NCI-H2107 treated with DMSO at 0.1 percent for 48 hours (cell line): ENCODE data around the gene ASTN2.
A peak's percentile ranks its signal among the peaks of the same experiment; 100 is the strongest.

Experiments used
- DNase-seq: peaks from one replicate; lab custom pipeline; 2025; ENCODE audit not compliant: unreplicated experiment; lab: John Stamatoyannopoulos, UW

ASTN2 gene

GRCh38 chr9:116774421-116775180, 640.3 kb downstream of the ASTN2 start:
- DNase-seq = no peak

- DNase-seq = peak; percentile 69
Measured at GRCh38 chr9:116767219-116767618, 647.6 kb downstream of the ASTN2 start.

- no peak for DNase-seq
Measured at GRCh38 chr9:116765011-116765410, 649.8 kb downstream of the ASTN2 start.

GRCh38 chr9:116763770-116764169, 651.1 kb downstream of the ASTN2 start:
- no peak for DNase-seq

GRCh38 chr9:116760636-116761035, 654.2 kb downstream of the ASTN2 start:
- DNase-seq = no peak

GRCh38 chr9:116757030-116757429, 657.8 kb downstream of the ASTN2 start:
- DNase-seq = no peak

DNA sequence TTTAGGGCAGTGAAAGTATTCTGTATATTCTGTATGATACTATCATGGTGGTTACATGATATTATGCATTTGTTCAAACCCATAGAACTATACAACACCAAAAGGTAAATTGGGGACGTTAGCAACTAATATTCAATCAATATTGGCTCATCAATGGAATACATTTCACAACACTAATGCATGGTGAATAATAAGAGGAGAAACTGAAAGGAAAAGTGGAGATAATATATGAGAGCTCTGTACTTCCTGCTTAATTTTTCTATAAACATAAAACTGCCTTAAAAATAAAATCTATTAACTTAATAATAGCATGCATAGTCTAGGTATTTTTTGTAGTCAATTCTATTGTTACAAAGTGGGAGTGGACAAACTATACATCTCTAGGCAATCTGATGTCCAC, 661.5 kb downstream of the ASTN2 start:
- no peak for DNase-seq

GRCh38 chr9:116750510-116750909, 664.3 kb downstream of the ASTN2 start:
- DNase-seq = no peak

DNA sequence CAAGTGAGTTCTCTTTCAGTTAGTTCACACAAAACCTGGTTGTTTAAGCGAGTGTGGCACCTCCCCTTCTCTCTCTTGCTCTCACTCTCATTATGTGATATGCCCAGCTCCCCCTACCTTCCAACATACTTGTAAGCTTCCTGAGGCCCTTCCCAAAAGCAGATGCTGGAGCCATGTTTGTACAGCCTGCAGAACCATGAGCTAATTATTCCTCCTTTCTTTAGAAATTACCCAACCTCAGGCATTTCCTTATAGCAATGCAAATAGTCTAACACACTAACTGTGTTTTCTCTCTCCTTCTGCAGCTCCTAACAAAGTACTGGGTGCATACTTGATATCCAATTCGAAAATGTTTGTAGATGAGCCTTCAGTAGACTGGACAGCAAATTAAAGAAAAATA, 665.1 kb downstream of the ASTN2 start:
- DNase-seq = no peak

DNA sequence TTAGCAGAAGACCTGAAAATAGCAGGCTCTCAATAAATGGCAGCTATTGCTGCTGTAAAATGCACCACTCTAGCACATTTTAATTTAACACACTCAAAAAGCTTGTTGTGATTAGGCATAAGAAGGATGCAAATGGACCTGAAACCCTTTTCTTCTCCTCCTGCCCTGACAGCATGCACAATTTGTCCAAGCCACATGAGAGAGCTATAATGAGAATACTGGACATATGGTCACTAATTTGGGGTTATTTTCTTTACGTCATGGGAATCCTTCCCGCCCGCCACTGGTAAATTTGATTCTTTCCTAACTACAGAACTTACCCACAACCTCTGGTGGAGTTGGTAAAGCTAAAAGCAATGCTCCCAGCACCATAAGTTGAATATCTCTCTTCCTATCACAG, 665.7 kb downstream of the ASTN2 start:
- no peak for DNase-seq

DNA sequence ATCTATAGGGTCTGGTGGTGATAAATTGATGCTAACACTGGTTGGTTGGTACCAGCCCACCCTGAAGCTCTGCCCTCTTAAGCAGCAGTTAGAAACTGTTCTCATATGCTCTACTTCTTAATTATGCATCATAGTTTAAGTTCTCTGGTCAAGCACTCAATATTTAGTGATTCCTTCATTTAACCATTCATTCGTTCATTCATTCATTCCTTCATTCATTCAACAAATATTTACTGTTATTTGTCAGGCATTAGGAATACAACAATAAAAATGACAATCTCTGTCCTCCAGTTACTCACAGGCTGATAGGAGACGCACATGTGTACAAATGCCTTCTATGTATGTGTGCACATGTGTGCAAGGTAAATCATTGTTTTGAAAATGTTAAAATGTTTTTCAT, 673.1 kb downstream of the ASTN2 start:
- no peak for DNase-seq

DNA sequence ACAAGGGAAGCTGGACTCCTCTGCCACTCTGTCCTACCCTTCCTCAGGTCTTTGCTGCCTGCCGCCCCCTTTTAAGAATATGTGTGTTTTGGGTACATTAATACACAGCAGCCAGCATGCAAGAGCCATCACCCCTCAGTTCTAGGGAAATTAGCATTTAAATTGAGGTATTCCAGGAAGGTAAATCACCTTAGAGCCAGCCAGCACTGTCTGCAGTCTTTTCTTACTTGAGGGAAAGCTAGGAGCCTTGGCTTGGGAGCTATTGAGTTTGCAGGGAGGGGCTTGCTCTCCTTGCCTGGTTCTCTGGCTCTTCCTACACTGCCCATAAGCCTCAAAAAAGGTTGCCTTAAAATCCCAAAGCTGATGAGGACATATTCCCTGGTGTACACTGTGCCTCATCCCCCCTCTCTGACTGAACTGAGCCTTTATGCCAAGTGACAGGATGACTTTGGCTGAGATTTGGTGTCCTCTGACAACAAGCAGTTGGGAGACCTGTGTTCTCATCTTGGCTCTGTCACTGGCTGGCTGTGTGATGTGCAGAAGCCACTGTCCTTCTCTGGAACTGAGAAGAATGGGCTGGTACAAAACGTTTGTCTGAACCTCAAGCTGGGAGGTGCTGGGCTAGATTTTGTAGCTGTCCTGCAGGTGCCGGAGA, 673.6 kb downstream of the ASTN2 start:
- DNase-seq = no peak

GRCh38 chr9:116737152-116737546, 677.7 kb downstream of the ASTN2 start:
- peak; percentile 42 for DNase-seq

DNA sequence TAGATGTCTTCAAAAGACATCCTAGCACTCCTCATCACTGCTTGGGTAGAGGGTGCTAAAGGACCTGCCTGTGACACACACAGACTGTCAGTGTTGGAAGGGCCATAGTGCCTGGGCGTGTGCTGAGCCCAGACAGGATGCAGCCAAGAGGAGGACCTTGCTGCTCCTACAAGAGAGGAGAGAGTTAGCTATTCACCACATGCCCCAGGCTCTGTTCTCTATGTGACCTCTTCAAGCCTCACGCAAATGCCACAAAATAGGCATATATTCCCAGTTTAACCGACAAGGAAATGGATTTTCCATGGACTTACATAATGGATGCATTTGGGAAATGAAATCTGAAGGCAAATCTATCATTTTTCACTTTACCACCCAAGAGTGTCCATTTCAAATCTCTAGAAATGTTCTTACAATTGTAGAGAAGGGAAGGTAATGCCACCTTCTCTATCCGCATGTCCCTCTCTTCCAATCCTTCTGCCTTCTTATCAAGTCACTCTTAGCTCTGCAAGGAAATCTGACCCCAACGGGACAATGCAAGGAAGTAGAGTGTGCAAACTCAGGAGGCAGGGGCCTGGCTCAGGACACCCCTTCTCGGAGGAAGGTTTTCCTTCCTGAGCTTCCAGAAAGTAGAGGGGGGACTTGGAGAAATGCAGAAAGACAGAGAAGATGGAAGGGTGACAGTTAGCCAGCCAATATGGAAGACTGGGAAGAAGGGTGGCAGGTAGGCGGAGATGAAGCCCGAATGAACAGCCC, 678.3 kb downstream of the ASTN2 start:
- DNase-seq = no peak

DNA sequence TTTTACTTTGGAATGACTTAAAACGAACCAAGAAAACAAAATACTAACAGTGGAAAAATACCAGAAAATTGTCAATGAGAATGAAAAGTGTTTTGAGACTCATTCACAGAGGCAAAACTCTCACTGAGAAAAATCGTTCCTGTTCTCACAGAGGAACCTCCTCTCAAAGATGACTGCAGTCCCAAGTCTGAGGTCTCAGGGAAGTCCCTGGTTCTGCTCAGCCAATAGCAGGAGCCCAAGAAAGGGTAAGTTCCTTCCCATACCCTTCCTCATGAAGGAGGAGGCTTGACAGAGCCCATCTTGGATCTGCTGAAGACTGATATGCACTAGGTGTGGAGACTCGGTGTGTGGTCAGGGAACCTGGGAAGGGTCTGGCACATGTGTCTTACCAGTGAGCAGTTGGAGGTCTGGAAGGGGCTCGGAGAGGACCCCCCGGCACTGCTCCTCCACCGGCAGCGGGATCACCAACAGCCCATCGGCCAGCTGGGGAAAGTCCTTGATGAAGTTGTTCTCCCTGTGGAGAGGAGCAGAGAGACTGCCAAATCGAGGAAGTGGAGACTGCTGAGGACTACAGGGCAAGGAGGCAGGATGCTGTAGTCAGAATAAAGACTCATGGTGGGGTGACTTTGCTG, 681.7 kb downstream of the ASTN2 start:
- DNase-seq = no peak

DNA sequence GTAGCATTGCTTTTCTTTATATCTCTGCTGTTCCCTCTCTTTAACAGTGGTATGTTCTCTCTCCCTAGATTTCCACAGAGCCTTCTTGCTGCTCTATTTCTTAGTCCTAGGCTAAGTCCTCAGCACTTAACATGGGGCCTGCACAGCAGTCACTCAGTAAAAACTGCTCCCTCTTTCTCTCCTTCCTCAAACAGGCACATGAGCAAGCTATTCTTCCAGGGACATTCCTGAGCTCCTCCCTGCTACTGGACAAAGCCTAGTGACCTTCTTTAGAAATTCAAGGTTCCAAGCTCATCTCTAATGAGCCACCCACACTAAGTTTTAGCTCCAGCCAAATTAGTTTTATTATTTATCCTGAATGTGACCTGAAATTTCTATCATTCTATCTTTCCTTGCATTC, 688.3 kb downstream of the ASTN2 start:
- no peak for DNase-seq

- no peak for DNase-seq
Measured at GRCh38 chr9:116724123-116724522, 690.7 kb downstream of the ASTN2 start.

DNA sequence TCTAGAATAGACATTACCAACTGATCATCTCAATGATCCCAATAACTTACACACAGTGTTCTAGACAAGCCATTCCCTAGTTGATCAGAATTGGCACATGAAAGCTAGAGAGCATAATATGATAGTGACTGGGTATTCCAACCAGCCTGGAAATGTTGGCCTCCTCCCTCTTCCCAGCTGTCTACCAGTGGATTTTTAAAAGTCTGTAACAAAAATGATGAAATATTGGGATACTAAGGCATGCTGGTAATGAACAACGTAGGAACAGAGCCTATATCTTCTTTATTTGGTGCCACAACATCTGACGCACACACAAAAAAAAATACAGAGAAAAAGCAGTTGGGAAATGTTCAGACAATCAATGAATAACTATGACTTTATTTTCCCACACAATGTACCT, 692.9 kb downstream of the ASTN2 start:
- no peak for DNase-seq

DNA sequence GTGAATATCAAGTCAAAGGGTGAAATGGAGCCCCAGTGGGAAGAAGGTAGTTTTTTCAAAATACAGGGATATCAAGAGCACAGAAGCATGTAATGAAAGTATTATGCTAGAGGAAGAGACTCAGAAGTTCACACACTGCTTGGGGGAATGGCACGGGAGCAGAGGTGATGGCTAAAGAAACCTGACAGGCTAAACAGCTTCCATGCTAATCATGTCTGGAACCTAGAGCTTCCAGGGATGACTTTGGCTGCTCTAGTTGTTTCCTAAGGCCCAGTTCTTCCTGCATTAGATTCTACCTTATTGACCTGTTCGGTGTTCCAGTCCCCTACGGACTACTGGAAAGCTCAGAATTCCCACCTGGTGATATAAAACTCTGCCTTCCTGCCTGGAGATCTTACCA, 693.4 kb downstream of the ASTN2 start:
- DNase-seq = no peak

- no peak for DNase-seq
Measured at GRCh38 chr9:116720111-116720510, 694.7 kb downstream of the ASTN2 start.

- no peak for DNase-seq
Measured at GRCh38 chr9:116718111-116718510, 696.7 kb downstream of the ASTN2 start.

GRCh38 chr9:116717150-116717549, 697.7 kb downstream of the ASTN2 start:
- no peak for DNase-seq
